Epithelial cell of proximal tubule (primary cell): Measurements from ENCODE around the gene SARM1. TPM values are rescaled to one million over a fixed set of nuclear protein-coding genes. Genes with fewer than 3 reads are reported as not detected.

ENCODE experiments used
- DNase-seq: peaks from one replicate; pipeline ENCODE4 v3.0.0-alpha.2; 2011; ENCODE audit warnings: low read depth
- H3K4me3 ChIP-seq: 2 replicates; pipeline ENCODE4 v1.5.1; 2011; ENCODE audit warnings: low read depth, mild to moderate bottlenecking, low read length
- CTCF ChIP-seq: conservative IDR thresholded peaks from 2 replicates; pipeline ENCODE4 v1.5.1; 2012; ENCODE audit warnings: low read depth, mild to moderate bottlenecking, low read length
- total RNA-seq: library from RNA; depleted of rRNA; stranded (reverse); fragments of >200 nt; gene quantifications from 2 replicates; pipeline ENCODE4 v1.2.3, GENCODE V29; 2015

The SARM1 gene
- total RNA-seq, 1 donor from 2014 or later, result 0.81 TPM

DNA sequence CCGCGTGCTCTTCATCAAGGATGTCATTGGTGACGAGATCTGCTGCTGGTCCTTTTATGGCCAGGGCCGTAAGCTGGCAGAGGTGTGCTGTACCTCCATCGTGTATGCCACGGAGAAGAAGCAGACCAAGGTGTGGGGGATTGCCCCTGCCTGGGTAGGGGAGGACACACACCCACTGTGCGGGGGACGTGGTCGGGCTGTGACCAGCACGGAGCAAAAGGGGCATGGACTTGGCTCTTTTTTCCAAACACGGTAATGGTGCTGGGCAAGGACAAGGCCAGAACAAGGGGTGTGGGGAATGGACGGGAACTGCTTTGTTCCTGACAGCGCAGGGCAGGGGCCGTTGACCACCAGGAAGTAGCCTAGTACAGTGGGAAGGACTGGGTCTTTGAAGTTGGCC lies 29.2 kb upstream of the SARM1 start:
- no peak for DNase-seq
- no peak overlapping the region for H3K4me3 ChIP-seq
- no peak for TF ChIP-seq CTCF

DNA sequence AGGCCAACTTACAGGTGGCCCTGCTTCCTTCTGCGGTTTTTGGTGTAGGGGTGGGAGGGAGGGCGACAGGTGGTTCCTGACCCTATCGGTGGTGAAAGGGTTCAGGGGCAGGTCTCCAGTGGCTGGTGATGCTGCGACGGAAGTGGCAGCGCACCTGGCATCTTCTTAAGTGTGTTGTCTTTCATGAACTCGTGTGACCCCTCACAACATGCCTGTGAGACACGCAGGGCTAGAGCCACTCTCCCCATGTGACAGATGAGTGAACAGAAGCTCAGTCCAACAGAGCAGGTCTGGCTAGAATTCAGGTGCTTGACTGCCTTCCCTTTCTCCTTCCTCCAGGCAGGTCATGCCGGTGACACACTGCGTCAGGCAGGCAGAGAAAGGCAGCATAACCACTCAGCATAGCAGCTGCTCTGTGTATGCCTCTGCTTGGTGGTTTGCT lies 28.0 kb upstream of the SARM1 start:
- no peak for TF ChIP-seq CTCF
- no peak for DNase-seq
- H3K4me3 ChIP-seq, result no peak overlapping the region

- no peak for TF ChIP-seq CTCF
- DNase-seq, result no peak
- no peak overlapping the region for H3K4me3 ChIP-seq
Observed at GRCh38 chr17:28344011-28344410, 27.5 kb upstream of the SARM1 start.

GRCh38 chr17:28344435-28344901 lies 27.0 kb upstream of the SARM1 start:
- TF ChIP-seq CTCF, result no peak
- H3K4me3 ChIP-seq, result no peak overlapping the region
- DNase-seq, result no peak

GRCh38 chr17:28345419-28346198 lies 25.9 kb upstream of the SARM1 start:
- no peak for DNase-seq
- no peak for TF ChIP-seq CTCF
- no peak overlapping the region for H3K4me3 ChIP-seq

DNA sequence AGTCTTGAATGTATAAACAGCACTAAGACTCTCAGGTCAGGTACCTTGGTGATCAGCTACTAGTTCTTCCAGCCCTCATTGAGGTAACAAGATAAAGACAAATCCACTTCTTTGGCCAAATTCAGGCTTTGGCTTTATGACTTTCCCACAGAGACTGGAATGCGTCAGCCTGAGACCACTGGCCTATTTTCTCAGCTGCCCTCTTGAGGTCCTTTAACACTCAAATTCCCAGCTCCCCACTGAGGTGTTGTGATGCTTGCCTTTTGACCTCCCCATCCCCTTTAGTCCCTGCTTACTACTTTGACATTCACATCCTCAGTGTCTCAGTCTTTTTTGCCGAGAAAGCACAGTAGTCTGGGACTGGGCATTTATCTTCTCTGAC lies 25.3 kb upstream of the SARM1 start:
- no peak overlapping the region for H3K4me3 ChIP-seq
- no peak for DNase-seq
- TF ChIP-seq CTCF, result no peak

GRCh38 chr17:28346746-28347246 lies 24.7 kb upstream of the SARM1 start:
- TF ChIP-seq CTCF, result peak; percentile 44
- H3K4me3 ChIP-seq, result no peak overlapping the region
- DNase-seq, result no peak
